Glomerular endothelial cell (primary cell): Measurements from ENCODE around the gene GNB1L. TPM values are rescaled to one million over a fixed set of nuclear protein-coding genes. Genes with fewer than 3 reads are reported as not detected.

Experiments used
- DNase-seq: peaks from one replicate; pipeline ENCODE4 v3.0.0-alpha.2; 2011; ENCODE audit warnings: low read depth, low spot score; ENCODE audit errors: extremely low read depth
- total RNA-seq: library from RNA; depleted of rRNA; stranded (reverse); fragments of >200 nt; gene quantifications from 2 replicates; pipeline ENCODE4 v1.2.3, GENCODE V29; 2015

GNB1L gene
- total RNA-seq, 1 donor from 2014 or later: 6.2 TPM

- no peak for DNase-seq
Observed at GRCh38 chr22:19812910-19813309, 41.8 kb downstream of the GNB1L start.

GRCh38 chr22:19811811-19812771 is 42.6 kb downstream of the GNB1L start:
- DNase-seq: no peak

- no peak for DNase-seq
Observed at GRCh38 chr22:19811211-19811621, 43.5 kb downstream of the GNB1L start.

- no peak for DNase-seq
Observed at GRCh38 chr22:19810381-19811201, 44.1 kb downstream of the GNB1L start.

GRCh38 chr22:19809741-19810140 is 44.9 kb downstream of the GNB1L start:
- no peak for DNase-seq

- no peak for DNase-seq
Observed at GRCh38 chr22:19808873-19809478, 45.7 kb downstream of the GNB1L start.

GRCh38 chr22:19807914-19808872 is 46.5 kb downstream of the GNB1L start:
- no peak for DNase-seq

GRCh38 chr22:19807161-19807913 is 47.3 kb downstream of the GNB1L start:
- no peak for DNase-seq

- no peak for DNase-seq
Observed at GRCh38 chr22:19806213-19807160, 48.2 kb downstream of the GNB1L start.

GRCh38 chr22:19805821-19806212 is 48.9 kb downstream of the GNB1L start:
- no peak for DNase-seq

GRCh38 chr22:19803736-19804267 is 50.9 kb downstream of the GNB1L start:
- DNase-seq: no peak

GRCh38 chr22:19802894-19803735 is 51.6 kb downstream of the GNB1L start:
- no peak for DNase-seq

- no peak for DNase-seq
Observed at GRCh38 chr22:19802001-19802893, 52.4 kb downstream of the GNB1L start.

- no peak for DNase-seq
Observed at GRCh38 chr22:19801340-19802000, 53.2 kb downstream of the GNB1L start.

- DNase-seq: no peak
Observed at GRCh38 chr22:19800761-19801244, 53.9 kb downstream of the GNB1L start.
